IMR-90 (cell line): ENCODE results near the gene DHDH. TPM values are rescaled to one million over a fixed set of nuclear protein-coding genes. Genes with fewer than 3 reads are reported as not detected.

Source experiments
- ATAC-seq: fragments of 200-7000 bp; cut with Tn5 transposase; 2 replicates; pipeline ENCODE4 v1.9.1; 2020; ENCODE audit warnings: low read depth, mild to moderate bottlenecking, moderate library complexity
- BruUV-seq: library from RNA; stranded (reverse); fragments of 400-500 nt; replicated peaks from 2 replicates; lab custom pipeline; 2021; lab: Mats Ljungman, UMichigan
- CTCF ChIA-PET: fragments of 300-600 bp; formaldehyde crosslinking; extraction: SDS; loops from one replicate; lab custom pipeline; 2021; ENCODE audit warnings: antibody characterized with exemption; lab: Yijun Ruan, JAX
- POLR2A ChIA-PET: fragments of 300-600 bp; sonication (Branson Sonifier 250); formaldehyde crosslinking; loops from one replicate; lab custom pipeline; 2022; ENCODE audit warnings: antibody characterized with exemption; ENCODE audit not compliant: unreplicated experiment; lab: Charles Lee
- DNase-seq: peaks from one replicate; pipeline ENCODE4 v3.0.0; 2013
- H2AFZ ChIP-seq: replicated peaks from 2 replicates; pipeline ENCODE3; 2013; ENCODE audit warnings: low read length, mild to moderate bottlenecking; ENCODE audit not compliant: poor library complexity
- H2AK5ac ChIP-seq: 2 replicates; pipeline ENCODE4 v1.6.1; 2013; ENCODE audit warnings: low read depth, low read length, inconsistent platforms
- H2AK9ac ChIP-seq: replicated peaks from 2 replicates; pipeline ENCODE3; 2013; ENCODE audit warnings: mild to moderate bottlenecking, low read depth, low read length, moderate library complexity; ENCODE audit not compliant: poor library complexity
- H2BK120ac ChIP-seq: 2 replicates; pipeline ENCODE4 v1.6.1; 2013; ENCODE audit warnings: low read depth, low read length, inconsistent platforms
- H2BK15ac ChIP-seq: 3 replicates; pipeline ENCODE4 v1.6.1; 2013; ENCODE audit warnings: low read depth, low read length, inconsistent platforms
- H2BK20ac ChIP-seq: 2 replicates; pipeline ENCODE4 v1.6.1; 2013; ENCODE audit warnings: low read depth, mild to moderate bottlenecking, inconsistent platforms, low read length, moderate library complexity
- H2BK5ac ChIP-seq: 2 replicates; pipeline ENCODE4 v1.6.1; 2013; ENCODE audit warnings: mild to moderate bottlenecking, low read depth, low read length, inconsistent platforms; ENCODE audit not compliant: poor library complexity, severe bottlenecking
- H3K14ac ChIP-seq: replicated peaks from 2 replicates; pipeline ENCODE4 v1.6.1; 2013; ENCODE audit warnings: low read depth, low read length, inconsistent platforms
- H3K18ac ChIP-seq: 2 replicates; pipeline ENCODE4 v1.6.1; 2013; ENCODE audit warnings: low read depth, low read length, control low read depth
- H3K23ac ChIP-seq: 2 replicates; pipeline ENCODE4 v1.6.1; 2013; ENCODE audit warnings: low read depth, low read length, inconsistent platforms
- H3K27ac ChIP-seq: 2 replicates; pipeline ENCODE4 v1.5.1; 2013; ENCODE audit warnings: mild to moderate bottlenecking, control low read depth, low read length; ENCODE audit not compliant: insufficient read depth
- H3K27me3 ChIP-seq: 2 replicates; pipeline ENCODE4 v1.6.1; 2013; ENCODE audit warnings: low read length; ENCODE audit not compliant: control insufficient read depth, insufficient read depth
- H3K36me3 ChIP-seq: 2 replicates; pipeline ENCODE4 v1.6.1; 2013; ENCODE audit warnings: low read length, mixed read lengths; ENCODE audit not compliant: control insufficient read depth, insufficient read depth
- H3K4ac ChIP-seq: 2 replicates; pipeline ENCODE4 v1.6.1; 2013; ENCODE audit warnings: low read depth, low read length, inconsistent platforms
- H3K4me1 ChIP-seq: 2 replicates; pipeline ENCODE4 v1.6.1; 2013; ENCODE audit warnings: low read length, mixed read lengths; ENCODE audit not compliant: control insufficient read depth, insufficient read depth
- H3K4me2 ChIP-seq: 2 replicates; pipeline ENCODE4 v1.6.1; 2013; ENCODE audit warnings: low read depth, mild to moderate bottlenecking, control low read depth, low read length, moderate library complexity
- H3K4me3 ChIP-seq: 2 replicates; pipeline ENCODE4 v1.5.1; 2013; ENCODE audit warnings: low read depth, mild to moderate bottlenecking, control low read depth, low read length, moderate library complexity; ENCODE audit not compliant: insufficient read depth
- H3K56ac ChIP-seq: 2 replicates; pipeline ENCODE4 v1.6.1; 2013; ENCODE audit warnings: low read length, inconsistent platforms; ENCODE audit not compliant: insufficient read depth; ENCODE audit errors: extremely low read depth
- H3K79me1 ChIP-seq, 2 experiments: 2 replicates each; pipeline ENCODE4 v1.6.1; 2013; ENCODE audit warnings: low read length in 2 of 2, inconsistent platforms in 1 of 2, low read depth in 1 of 2
- H3K9ac ChIP-seq: 2 replicates; pipeline ENCODE4 v1.6.1; 2013; ENCODE audit warnings: low read depth, low read length, control low read depth
- H3K9me1 ChIP-seq: 2 replicates; pipeline ENCODE4 v1.6.1; 2013; ENCODE audit warnings: low read length, inconsistent platforms; ENCODE audit not compliant: insufficient read depth
- H3K9me3 ChIP-seq: 2 replicates; pipeline ENCODE4 v1.6.1; 2013; ENCODE audit warnings: low read length; ENCODE audit not compliant: control insufficient read depth, insufficient read depth
- H4K20me1 ChIP-seq: 2 replicates; pipeline ENCODE4 v1.6.1; 2013; ENCODE audit warnings: low read length, inconsistent platforms; ENCODE audit not compliant: insufficient read depth
- H4K5ac ChIP-seq: 2 replicates; pipeline ENCODE4 v1.6.1; 2013; ENCODE audit warnings: mild to moderate bottlenecking, low read depth, low read length, control low read depth
- H4K8ac ChIP-seq, 2 experiments: 2 replicates each; pipeline ENCODE4 v1.6.1; 2013; ENCODE audit warnings: low read depth in 2 of 2, low read length in 2 of 2, control low read depth in 1 of 2, inconsistent platforms in 1 of 2
- H4K91ac ChIP-seq: 2 replicates; pipeline ENCODE4 v1.6.1; 2013; ENCODE audit warnings: low read depth, low read length, inconsistent platforms; ENCODE audit not compliant: insufficient read depth
- BHLHE40 ChIP-seq: fragments of 150-350 bp; IDR thresholded peaks from 2 replicates; pipeline ENCODE4 v1.6.1; 2016; ENCODE audit warnings: mild to moderate bottlenecking, low read depth, low read length
- CEBPB ChIP-seq: IDR thresholded peaks from 2 replicates; pipeline ENCODE4 v1.6.1; 2012; ENCODE audit warnings: low read depth, low read length, improper control_type of control experiment
- CHD1 ChIP-seq: IDR thresholded peaks from 2 replicates; pipeline ENCODE4 v1.6.1; 2012; ENCODE audit warnings: low read depth, low read length, improper control_type of control experiment
- ELK1 ChIP-seq: fragments of 150-350 bp; IDR thresholded peaks from 2 replicates; pipeline ENCODE4 v1.6.1; 2016; ENCODE audit warnings: low read depth, mild to moderate bottlenecking, low read length, moderate library complexity, borderline replicate concordance
- FOS ChIP-seq: fragments of 150-350 bp; IDR thresholded peaks from 2 replicates; pipeline ENCODE4 v1.6.1; 2016; ENCODE audit warnings: low read depth, low read length
- MAFK ChIP-seq: IDR thresholded peaks from 2 replicates; pipeline ENCODE4 v1.6.1; 2012; ENCODE audit warnings: low read depth, low read length, improper control_type of control experiment
- MAZ ChIP-seq: IDR thresholded peaks from 2 replicates; pipeline ENCODE4 v1.6.1; 2012; ENCODE audit warnings: low read depth, mild to moderate bottlenecking, low read length, improper control_type of control experiment, moderate library complexity, borderline replicate concordance
- MXI1 ChIP-seq: IDR thresholded peaks from 2 replicates; pipeline ENCODE4 v1.6.1; 2012; ENCODE audit warnings: low read depth, mild to moderate bottlenecking, low read length, moderate library complexity, borderline replicate concordance
- NFE2L2 ChIP-seq: fragments of 150-350 bp; IDR thresholded peaks from 2 replicates; pipeline ENCODE4 v1.6.1; 2016; ENCODE audit warnings: low read depth, mild to moderate bottlenecking, low read length
- POLR2A ChIP-seq: IDR thresholded peaks from 2 replicates; pipeline ENCODE4 v1.6.1; 2012; ENCODE audit warnings: mild to moderate bottlenecking, low read depth, low read length
- RAD21 ChIP-seq: IDR thresholded peaks from 2 replicates; pipeline ENCODE4 v1.6.1; 2012; ENCODE audit warnings: low read length, improper control_type of control experiment
- RCOR1 ChIP-seq: IDR thresholded peaks from 2 replicates; pipeline ENCODE4 v1.6.1; 2012; ENCODE audit warnings: mild to moderate bottlenecking, low read length, improper control_type of control experiment; ENCODE audit not compliant: insufficient replicate concordance
- RFX5 ChIP-seq: IDR thresholded peaks from 2 replicates; pipeline ENCODE4 v1.8.0; 2012; ENCODE audit warnings: low read depth, mild to moderate bottlenecking, low read length, moderate library complexity
- SMC3 ChIP-seq: fragments of 150-350 bp; IDR thresholded peaks from 2 replicates; pipeline ENCODE4 v1.6.1; 2016; ENCODE audit warnings: low read depth, mild to moderate bottlenecking, antibody characterized with exemption, low read length, moderate library complexity
- WGBS, 2 experiments: methylation state at CpG; one replicate each; pipeline versions ENCODE4 v1.1.5 to v1.1.7; 2013; ENCODE audit warnings: missing lambda C conversion rate in 2 of 2; ENCODE audit not compliant: insufficient read length in 1 of 2; ENCODE audit errors: extremely low coverage in 2 of 2; 5-methylcytosine and 5-hydroxymethylcytosine counted together
- dilution Hi-C: fragments of 300-500 bp; cut with HindIII; formaldehyde crosslinking; loops from one replicate; pipeline ENCODE4 v1.14.3; 2018; ENCODE audit warnings: low sequenced_read_pairs; ENCODE audit not compliant: unreplicated experiment
- in situ Hi-C: fragments of 300-500 bp; cut with MboI; formaldehyde crosslinking; loops from 3 replicates; pipeline ENCODE4 v1.14.3; 2019; ENCODE audit warnings: low sequenced_read_pairs, inconsistent platforms, mixed read lengths
- intact Hi-C: fragments of 100-400 bp; cut with micrococcal nuclease; formaldehyde crosslinking; loops from 2 replicates; pipeline ENCODE4 v1.10.0; 2022
- polyA plus RNA-seq, 3 experiments: library from polyadenylated mRNA; depleted of rRNA; stranded (reverse); fragments of >200 nt; gene quantifications; 2 replicates each; pipeline ENCODE4 v1.2.3, GENCODE V29; 2012; ENCODE audit warnings: low replicate concordance in 1 of 3
- total RNA-seq: library from RNA; depleted of rRNA; stranded (reverse); fragments of >200 nt; gene quantifications from 2 replicates; pipeline ENCODE4 v1.2.3, GENCODE V29; 2012
- TF ChIP-seq, protein P1 (sequence below): conservative IDR thresholded peaks from 2 replicates; pipeline ENCODE4 v1.5.1; 2012; ENCODE audit warnings: mild to moderate bottlenecking, low read depth, low read length, improper control_type of control experiment
- TF ChIP-seq, protein P2 (sequence below): fragments of 150-350 bp; IDR thresholded peaks from 2 replicates; pipeline ENCODE4 v1.6.1; 2017; ENCODE audit warnings: mild to moderate bottlenecking, antibody characterized with exemption, low read length, low read depth

DHDH gene
- total and polyA plus RNA-seq, 2 of the 4 experiments (the other 2 are of a cell fraction), result 0.36 to 0.53 TPM

DNA sequence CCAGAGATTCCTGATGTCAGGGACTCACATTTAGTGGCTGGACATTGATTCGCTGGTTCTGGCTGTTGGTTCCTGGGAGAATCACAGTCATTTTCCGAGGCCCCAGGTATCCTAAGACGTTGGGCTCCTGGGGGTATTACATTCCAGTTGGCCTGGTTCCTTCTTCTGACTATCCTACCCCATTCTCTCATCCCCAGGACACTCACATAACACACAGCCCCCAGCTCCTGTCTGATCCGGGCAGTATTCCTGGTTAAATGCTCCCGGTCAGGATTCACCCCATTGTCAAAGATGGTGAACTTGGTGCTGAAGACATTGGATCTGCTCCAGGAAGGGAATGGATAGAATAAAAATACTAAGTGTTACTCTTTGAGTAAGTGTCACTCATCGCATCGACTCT is 49.8 kb upstream of the DHDH start:
- H3K4ac ChIP-seq, result no peak overlapping the region
- POLR2A ChIA-PET, result no interaction called here
- no peak for ATAC-seq

More for the DNA sequence above, 49.8 kb upstream of the DHDH start:
- H3K4me3 ChIP-seq, result no peak overlapping the region
- H4K20me1 ChIP-seq, result peaks cover 6% of the 10 kb centered on the region; the same call in 1 of the 2 replicates
- peak overlapping the region; percentile 37 for H2AK9ac ChIP-seq
- dilution Hi-C loops, result no loop called here
- no peaks in the 10 kb centered on the region for H3K36me3 ChIP-seq
- BruUV-seq, result no TSS peak
- CTCF ChIA-PET, result no interaction called here
- no peak overlapping the region for H4K8ac ChIP-seq
- no peak overlapping the region for H2AFZ ChIP-seq
- H3K9me3 ChIP-seq, result peaks cover 4% of the 10 kb centered on the region; the same call in 1 of the 2 replicates
- no peak overlapping the region for H2BK120ac ChIP-seq
- in situ Hi-C loops, result no loop called here
- no CpG with 5 or more reads among the region's 7 CpGs for WGBS, 2 experiments
- DNase-seq, result no peak
- peaks cover 0 to 1% of the 10 kb centered on the region in 2 experiments; a peak in 2 of 4 replicates for H3K79me1 ChIP-seq
- H3K4me1 ChIP-seq, result no peaks in the 10 kb centered on the region
- H3K9ac ChIP-seq, result no peak overlapping the region
- no peak overlapping the region for H4K91ac ChIP-seq
- no peak overlapping the region for H3K27ac ChIP-seq
- intact Hi-C loops, result no loop called here
- H3K14ac ChIP-seq, result no peak overlapping the region
- H3K23ac ChIP-seq, result no peak overlapping the region
- no peak overlapping the region for H3K18ac ChIP-seq
- H2AK5ac ChIP-seq, result no peak overlapping the region
- no peak overlapping the region for H2BK5ac ChIP-seq
- no peak overlapping the region for H2BK15ac ChIP-seq
- no peak overlapping the region for H3K56ac ChIP-seq
- TF ChIP-seq FOS, result no peak
- no peak for TF ChIP-seq ELK1
- no peak for TF ChIP-seq BHLHE40
- TF ChIP-seq RFX5, result no peak
- no peak for TF ChIP-seq CHD1
- TF ChIP-seq, protein P1, sequence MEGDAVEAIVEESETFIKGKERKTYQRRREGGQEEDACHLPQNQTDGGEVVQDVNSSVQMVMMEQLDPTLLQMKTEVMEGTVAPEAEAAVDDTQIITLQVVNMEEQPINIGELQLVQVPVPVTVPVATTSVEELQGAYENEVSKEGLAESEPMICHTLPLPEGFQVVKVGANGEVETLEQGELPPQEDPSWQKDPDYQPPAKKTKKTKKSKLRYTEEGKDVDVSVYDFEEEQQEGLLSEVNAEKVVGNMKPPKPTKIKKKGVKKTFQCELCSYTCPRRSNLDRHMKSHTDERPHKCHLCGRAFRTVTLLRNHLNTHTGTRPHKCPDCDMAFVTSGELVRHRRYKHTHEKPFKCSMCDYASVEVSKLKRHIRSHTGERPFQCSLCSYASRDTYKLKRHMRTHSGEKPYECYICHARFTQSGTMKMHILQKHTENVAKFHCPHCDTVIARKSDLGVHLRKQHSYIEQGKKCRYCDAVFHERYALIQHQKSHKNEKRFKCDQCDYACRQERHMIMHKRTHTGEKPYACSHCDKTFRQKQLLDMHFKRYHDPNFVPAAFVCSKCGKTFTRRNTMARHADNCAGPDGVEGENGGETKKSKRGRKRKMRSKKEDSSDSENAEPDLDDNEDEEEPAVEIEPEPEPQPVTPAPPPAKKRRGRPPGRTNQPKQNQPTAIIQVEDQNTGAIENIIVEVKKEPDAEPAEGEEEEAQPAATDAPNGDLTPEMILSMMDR, result no peak
- TF ChIP-seq CEBPB, result no peak
- no peak for TF ChIP-seq NFE2L2
- no peak for TF ChIP-seq SMC3
- TF ChIP-seq POLR2A, result no peak
- no peak for TF ChIP-seq MAFK
- TF ChIP-seq MAZ, result no peak
- TF ChIP-seq, protein P2, sequence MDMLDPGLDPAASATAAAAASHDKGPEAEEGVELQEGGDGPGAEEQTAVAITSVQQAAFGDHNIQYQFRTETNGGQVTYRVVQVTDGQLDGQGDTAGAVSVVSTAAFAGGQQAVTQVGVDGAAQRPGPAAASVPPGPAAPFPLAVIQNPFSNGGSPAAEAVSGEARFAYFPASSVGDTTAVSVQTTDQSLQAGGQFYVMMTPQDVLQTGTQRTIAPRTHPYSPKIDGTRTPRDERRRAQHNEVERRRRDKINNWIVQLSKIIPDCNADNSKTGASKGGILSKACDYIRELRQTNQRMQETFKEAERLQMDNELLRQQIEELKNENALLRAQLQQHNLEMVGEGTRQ, result no peak
- TF ChIP-seq MXI1, result no peak
- no peak for TF ChIP-seq RAD21
- no peak for TF ChIP-seq RCOR1
- 0 out of 2 replicates have a peak, but pooled peaks cover 6% of the 10 kb centered on the region for H3K9me1 ChIP-seq
- H4K5ac ChIP-seq, result no peak overlapping the region
- H2BK20ac ChIP-seq, result no peak overlapping the region
- no peak overlapping the region for H3K4me2 ChIP-seq
- no peaks in the 10 kb centered on the region for H3K27me3 ChIP-seq
